A549 (cell line): ENCODE data around the gene CHD6.

Source experiments
- CBX2 ChIP-seq: fragments of 200-600 bp; sonication (generic); IDR thresholded peaks from 2 replicates; pipeline ENCODE4 v1.6.1; 2016; ENCODE audit warnings: low read depth, mild to moderate bottlenecking, borderline replicate concordance
- HES2 ChIP-seq: fragments of >200 bp; sonication (Bioruptor Twin); formaldehyde crosslinking; IDR thresholded peaks from 2 replicates; pipeline ENCODE4 v1.6.1; 2016
- KDM1A ChIP-seq: fragments of 200-600 bp; sonication (generic); IDR thresholded peaks from 2 replicates; pipeline ENCODE4 v1.6.1; 2016; ENCODE audit warnings: low read depth, mild to moderate bottlenecking
- NFE2L2 ChIP-seq: fragments of 150-350 bp; conservative IDR thresholded peaks from 2 replicates; pipeline ENCODE4 v1.6.1; 2014; ENCODE audit warnings: low read length
- RFX5 ChIP-seq: fragments of 450-650 bp; IDR thresholded peaks from 2 replicates; pipeline ENCODE4 v1.7.1; 2014; ENCODE audit warnings: antibody characterized with exemption, mild to moderate bottlenecking, moderate library complexity
- SMC3 ChIP-seq: fragments of >200 bp; sonication (Bioruptor Twin); formaldehyde crosslinking; IDR thresholded peaks from 3 replicates; pipeline ENCODE4 v1.6.1; 2018; ENCODE audit warnings: inconsistent platforms
- ZFP36 ChIP-seq: fragments of 450-650 bp; IDR thresholded peaks from 2 replicates; pipeline ENCODE4 v1.6.1; 2014; ENCODE audit warnings: borderline replicate concordance; ENCODE audit not compliant: partially characterized antibody
- TF ChIP-seq, protein P1 (sequence below): fragments of >200 bp; sonication (Bioruptor Twin); formaldehyde crosslinking; IDR thresholded peaks from 3 replicates; pipeline ENCODE4 v1.5.1; 2016
- TF ChIP-seq, protein P2 (sequence below): fragments of 200-600 bp; sonication (generic); IDR thresholded peaks from 2 replicates; pipeline ENCODE4 v1.6.1; 2016; ENCODE audit warnings: antibody characterized with exemption, mild to moderate bottlenecking, moderate library complexity
- TF ChIP-seq, protein P3 (sequence below): IDR thresholded peaks from 2 replicates; pipeline ENCODE4 v1.6.1; 2012
- TF ChIP-seq, protein P4 (sequence below): IDR thresholded peaks from 2 replicates; pipeline ENCODE4 v1.6.1; 2012

GRCh38 chr20:41405436-41405835 lies 212.7 kb downstream of the CHD6 start:
- no peak for TF ChIP-seq HES2
- no peak for TF ChIP-seq KDM1A
- TF ChIP-seq, protein P1, sequence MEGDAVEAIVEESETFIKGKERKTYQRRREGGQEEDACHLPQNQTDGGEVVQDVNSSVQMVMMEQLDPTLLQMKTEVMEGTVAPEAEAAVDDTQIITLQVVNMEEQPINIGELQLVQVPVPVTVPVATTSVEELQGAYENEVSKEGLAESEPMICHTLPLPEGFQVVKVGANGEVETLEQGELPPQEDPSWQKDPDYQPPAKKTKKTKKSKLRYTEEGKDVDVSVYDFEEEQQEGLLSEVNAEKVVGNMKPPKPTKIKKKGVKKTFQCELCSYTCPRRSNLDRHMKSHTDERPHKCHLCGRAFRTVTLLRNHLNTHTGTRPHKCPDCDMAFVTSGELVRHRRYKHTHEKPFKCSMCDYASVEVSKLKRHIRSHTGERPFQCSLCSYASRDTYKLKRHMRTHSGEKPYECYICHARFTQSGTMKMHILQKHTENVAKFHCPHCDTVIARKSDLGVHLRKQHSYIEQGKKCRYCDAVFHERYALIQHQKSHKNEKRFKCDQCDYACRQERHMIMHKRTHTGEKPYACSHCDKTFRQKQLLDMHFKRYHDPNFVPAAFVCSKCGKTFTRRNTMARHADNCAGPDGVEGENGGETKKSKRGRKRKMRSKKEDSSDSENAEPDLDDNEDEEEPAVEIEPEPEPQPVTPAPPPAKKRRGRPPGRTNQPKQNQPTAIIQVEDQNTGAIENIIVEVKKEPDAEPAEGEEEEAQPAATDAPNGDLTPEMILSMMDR, result no peak
- no peak for TF ChIP-seq SMC3
- TF ChIP-seq, protein P2, sequence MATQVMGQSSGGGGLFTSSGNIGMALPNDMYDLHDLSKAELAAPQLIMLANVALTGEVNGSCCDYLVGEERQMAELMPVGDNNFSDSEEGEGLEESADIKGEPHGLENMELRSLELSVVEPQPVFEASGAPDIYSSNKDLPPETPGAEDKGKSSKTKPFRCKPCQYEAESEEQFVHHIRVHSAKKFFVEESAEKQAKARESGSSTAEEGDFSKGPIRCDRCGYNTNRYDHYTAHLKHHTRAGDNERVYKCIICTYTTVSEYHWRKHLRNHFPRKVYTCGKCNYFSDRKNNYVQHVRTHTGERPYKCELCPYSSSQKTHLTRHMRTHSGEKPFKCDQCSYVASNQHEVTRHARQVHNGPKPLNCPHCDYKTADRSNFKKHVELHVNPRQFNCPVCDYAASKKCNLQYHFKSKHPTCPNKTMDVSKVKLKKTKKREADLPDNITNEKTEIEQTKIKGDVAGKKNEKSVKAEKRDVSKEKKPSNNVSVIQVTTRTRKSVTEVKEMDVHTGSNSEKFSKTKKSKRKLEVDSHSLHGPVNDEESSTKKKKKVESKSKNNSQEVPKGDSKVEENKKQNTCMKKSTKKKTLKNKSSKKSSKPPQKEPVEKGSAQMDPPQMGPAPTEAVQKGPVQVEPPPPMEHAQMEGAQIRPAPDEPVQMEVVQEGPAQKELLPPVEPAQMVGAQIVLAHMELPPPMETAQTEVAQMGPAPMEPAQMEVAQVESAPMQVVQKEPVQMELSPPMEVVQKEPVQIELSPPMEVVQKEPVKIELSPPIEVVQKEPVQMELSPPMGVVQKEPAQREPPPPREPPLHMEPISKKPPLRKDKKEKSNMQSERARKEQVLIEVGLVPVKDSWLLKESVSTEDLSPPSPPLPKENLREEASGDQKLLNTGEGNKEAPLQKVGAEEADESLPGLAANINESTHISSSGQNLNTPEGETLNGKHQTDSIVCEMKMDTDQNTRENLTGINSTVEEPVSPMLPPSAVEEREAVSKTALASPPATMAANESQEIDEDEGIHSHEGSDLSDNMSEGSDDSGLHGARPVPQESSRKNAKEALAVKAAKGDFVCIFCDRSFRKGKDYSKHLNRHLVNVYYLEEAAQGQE, result no peak
- TF ChIP-seq NFE2L2, result no peak
- TF ChIP-seq, protein P3, sequence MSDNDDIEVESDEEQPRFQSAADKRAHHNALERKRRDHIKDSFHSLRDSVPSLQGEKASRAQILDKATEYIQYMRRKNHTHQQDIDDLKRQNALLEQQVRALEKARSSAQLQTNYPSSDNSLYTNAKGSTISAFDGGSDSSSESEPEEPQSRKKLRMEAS, result no peak
- TF ChIP-seq RFX5, result no peak
- TF ChIP-seq, protein P4, sequence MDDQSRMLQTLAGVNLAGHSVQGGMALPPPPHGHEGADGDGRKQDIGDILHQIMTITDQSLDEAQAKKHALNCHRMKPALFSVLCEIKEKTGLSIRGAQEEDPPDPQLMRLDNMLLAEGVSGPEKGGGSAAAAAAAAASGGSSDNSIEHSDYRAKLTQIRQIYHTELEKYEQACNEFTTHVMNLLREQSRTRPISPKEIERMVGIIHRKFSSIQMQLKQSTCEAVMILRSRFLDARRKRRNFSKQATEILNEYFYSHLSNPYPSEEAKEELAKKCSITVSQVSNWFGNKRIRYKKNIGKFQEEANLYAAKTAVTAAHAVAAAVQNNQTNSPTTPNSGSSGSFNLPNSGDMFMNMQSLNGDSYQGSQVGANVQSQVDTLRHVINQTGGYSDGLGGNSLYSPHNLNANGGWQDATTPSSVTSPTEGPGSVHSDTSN, result no peak
- no peak for TF ChIP-seq ZFP36
- TF ChIP-seq CBX2, result no peak
